AG04449 (cell line): ENCODE results near the gene PXT1.

Experiments used
- CTCF ChIA-PET: fragments of 350-600 bp; formaldehyde crosslinking; extraction: SDS; loops from one replicate; lab custom pipeline; 2021; ENCODE audit warnings: antibody characterized with exemption; lab: Yijun Ruan, JAX
- POLR2A ChIA-PET: fragments of 400-600, 350-600 bp; formaldehyde crosslinking; extraction: SDS; loops from one replicate; lab custom pipeline; 2020; ENCODE audit warnings: antibody characterized with exemption, inconsistent platforms; lab: Yijun Ruan, JAX
- DNase-seq: peaks from one replicate; pipeline ENCODE4 v3.0.0-alpha.2; 2010; ENCODE audit warnings: low read depth, low spot score
- H3K4me3 ChIP-seq: 2 replicates; pipeline ENCODE4 v1.5.1; 2011; ENCODE audit warnings: low read depth, mild to moderate bottlenecking, control low read depth, low read length
- TF ChIP-seq, protein P1 (sequence below): IDR thresholded peaks from one replicate; pipeline ENCODE4 v1.5.1; 2011; ENCODE audit warnings: mild to moderate bottlenecking, moderate library complexity, low read length, control low read depth, inconsistent platforms; ENCODE audit not compliant: insufficient read depth; ENCODE audit errors: missing control alignments

PXT1 gene

DNA sequence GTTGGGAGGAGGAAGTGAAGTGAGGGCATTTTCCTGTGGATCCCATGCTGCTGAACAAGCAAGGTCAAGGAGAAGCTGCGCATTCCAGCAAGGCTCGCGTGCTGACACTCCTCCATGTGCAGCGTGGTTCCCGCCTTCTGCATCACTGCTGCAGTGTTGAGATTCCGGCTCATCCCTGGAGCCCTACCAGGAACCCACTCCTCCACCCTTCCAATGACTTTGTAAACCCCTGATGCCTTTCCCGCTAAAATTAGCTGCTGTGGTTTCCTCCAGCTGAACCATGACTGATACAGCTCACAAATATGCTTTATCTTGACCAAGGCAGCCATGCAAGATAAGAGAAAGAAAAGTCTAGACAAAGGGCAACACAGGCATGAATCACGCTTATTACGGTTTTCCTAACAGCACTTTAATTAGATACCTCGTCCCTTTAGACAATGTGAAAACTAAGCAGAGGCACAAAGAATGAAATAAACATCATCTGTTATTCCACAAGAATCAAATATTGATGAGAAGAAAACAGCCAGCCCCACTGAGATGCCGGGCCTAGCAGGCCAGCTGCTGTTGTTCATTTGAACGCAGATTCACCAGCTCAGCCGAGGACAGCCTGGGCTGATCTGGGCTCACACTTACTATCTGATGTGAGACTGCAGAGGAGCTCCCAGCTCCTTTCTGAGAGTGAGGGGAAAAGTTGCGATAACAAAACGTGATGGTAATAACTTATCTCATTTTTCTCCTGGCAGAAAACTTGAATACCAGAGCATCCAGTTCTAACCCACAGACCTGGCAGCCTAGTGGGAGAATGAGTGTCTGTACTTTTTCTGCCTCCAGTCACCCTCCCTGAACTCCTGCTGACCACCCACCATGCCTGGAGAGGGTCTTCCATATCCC, 91.7 kb downstream of the PXT1 start:
- peak; percentile 74 for DNase-seq
- ChIA-PET CTCF (interaction anchor here (8.2 to 18.5 kb wide), 3 partner anchors 10 to 49 kb away, joined by 102 to 332 read pairs (median 267); partner anchors contain the start of gene BNIP5), POLR2A (interaction anchor here (0.5 to 1.6 kb wide), 4 partner anchors 10 to 25 kb away, joined by 3 to 7 read pairs (median 4); no protein-coding TSS in a partner anchor)
- TF ChIP-seq, protein P1, sequence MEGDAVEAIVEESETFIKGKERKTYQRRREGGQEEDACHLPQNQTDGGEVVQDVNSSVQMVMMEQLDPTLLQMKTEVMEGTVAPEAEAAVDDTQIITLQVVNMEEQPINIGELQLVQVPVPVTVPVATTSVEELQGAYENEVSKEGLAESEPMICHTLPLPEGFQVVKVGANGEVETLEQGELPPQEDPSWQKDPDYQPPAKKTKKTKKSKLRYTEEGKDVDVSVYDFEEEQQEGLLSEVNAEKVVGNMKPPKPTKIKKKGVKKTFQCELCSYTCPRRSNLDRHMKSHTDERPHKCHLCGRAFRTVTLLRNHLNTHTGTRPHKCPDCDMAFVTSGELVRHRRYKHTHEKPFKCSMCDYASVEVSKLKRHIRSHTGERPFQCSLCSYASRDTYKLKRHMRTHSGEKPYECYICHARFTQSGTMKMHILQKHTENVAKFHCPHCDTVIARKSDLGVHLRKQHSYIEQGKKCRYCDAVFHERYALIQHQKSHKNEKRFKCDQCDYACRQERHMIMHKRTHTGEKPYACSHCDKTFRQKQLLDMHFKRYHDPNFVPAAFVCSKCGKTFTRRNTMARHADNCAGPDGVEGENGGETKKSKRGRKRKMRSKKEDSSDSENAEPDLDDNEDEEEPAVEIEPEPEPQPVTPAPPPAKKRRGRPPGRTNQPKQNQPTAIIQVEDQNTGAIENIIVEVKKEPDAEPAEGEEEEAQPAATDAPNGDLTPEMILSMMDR = no peak
- no peak overlapping the region for H3K4me3 ChIP-seq

DNA sequence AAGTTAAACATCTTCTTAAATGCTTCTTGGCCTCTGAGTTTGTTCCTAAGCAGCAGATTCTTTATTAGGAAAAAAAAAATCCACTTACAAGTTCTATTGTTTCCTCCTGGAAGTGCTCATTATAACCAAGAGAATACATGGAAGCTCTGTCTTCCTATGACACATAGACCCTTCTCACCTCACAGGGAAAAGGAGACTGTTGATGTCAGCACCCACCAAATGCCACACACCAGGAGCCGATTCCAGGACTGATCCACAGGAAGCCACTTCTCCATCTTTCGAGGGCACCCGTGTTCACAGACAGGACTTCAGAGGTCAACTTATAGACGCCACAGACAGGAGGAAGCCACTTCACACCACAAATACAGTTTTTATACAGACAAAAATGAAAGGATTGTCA, 92.6 kb downstream of the PXT1 start:
- ChIA-PET POLR2A (interaction anchor here (0.5 to 1.6 kb wide), 3 partner anchors 9 to 21 kb away, joined by 3 to 7 read pairs (median 5); no protein-coding TSS in a partner anchor), CTCF (interaction anchor here (8.2 to 18.5 kb wide), 3 partner anchors 10 to 48 kb away, joined by 102 to 332 read pairs (median 267); partner anchors contain the start of gene BNIP5)
- H3K4me3 ChIP-seq = no peak overlapping the region
- no peak for DNase-seq
- TF ChIP-seq, protein P1 = no peak

DNA sequence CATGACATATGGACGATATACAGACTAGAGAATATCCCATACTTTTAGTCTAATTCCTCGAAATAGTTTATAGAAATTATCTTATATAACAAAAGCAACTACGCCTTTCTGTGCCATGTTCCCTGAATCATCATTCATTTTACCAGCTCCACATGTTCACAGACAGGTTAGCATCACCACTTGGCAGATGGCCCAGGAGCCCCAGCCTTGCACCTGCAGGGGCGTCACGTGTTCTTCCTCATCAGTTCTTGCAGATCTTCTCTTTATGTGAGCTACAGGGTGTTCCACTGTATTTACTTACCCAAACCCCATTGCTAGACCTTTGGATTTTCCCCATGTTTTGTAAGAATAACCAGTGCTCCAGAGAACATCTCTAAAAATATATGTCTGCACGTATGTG, 93.4 kb downstream of the PXT1 start:
- CTCF ChIA-PET = interaction anchor here (1.1 to 18.5 kb wide), 5 partner anchors 10 to 46 kb away, joined by 4 to 267 read pairs (median 11); partner anchors contain the start of gene BNIP5
- TF ChIP-seq, protein P1 = no peak
- POLR2A ChIA-PET = no interaction called here
- no peak overlapping the region for H3K4me3 ChIP-seq
- no peak for DNase-seq

DNA sequence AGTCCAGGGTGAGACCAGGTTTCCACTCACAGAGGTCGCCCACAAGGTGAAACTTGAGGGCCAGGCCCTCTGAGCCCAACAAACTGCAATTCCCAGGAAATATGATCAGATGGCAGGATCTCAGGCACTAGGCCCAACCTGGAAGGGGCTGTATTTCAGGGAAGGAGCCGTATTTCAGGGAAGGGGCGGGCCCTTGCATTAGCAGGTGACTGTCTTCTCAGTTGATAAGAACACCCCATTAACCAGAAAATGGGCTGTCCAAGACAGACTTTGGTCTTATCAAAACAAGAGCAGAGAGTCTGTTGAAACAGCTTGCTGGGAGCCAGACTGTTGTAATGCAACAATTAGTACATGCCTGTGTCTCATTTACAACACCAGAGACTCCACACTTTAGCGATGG, 95.0 kb downstream of the PXT1 start:
- H3K4me3 ChIP-seq = no peak overlapping the region
- ChIA-PET CTCF (interaction anchor here (0.6 to 18.5 kb wide), 5 partner anchors 8 to 47 kb away, joined by 4 to 267 read pairs (median 11); partner anchors contain the start of gene BNIP5), POLR2A (no interaction called here)

DNA sequence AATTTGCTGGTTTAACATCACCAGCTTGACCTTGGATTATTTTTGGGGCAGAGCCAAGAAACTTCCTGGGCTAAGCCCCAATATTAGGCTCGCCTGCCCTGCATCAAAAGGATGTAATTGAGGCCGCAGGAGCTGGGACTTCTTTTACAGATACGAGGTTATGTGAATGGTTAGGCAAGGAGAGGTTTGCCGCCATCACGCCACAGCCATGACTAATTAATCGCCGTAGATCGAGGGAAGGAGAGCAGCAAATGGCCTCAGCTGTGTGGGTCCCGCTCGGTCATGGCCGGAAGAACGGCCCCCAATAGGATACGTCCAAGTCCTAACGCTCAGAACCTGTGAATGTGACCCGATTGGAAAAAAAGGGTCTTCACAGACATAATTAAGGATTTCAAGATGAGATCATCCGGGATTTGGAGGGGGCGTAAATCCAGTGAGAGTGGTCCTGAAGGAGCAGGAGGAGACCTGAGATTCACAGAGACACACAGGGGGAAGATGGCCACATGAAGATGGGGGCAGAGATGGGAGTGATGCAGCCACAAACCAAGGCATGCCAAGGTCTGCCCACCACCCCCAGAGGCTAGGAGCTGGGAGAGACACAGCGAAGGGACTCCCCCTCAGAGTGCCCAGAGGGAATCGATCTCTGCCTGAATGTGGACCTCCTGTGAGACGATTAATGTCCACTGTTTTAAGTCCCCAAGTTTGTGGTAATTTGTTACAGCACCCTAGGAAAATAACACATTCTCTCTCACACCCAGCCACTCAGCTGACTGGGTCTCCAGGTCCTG, 96.0 kb downstream of the PXT1 start:
- ChIA-PET POLR2A (no interaction called here), CTCF (interaction anchor here (1.2 to 18.5 kb wide), 4 partner anchors 7 to 44 kb away, joined by 3 to 267 read pairs (median 54); partner anchors contain the start of gene BNIP5)
- TF ChIP-seq, protein P1 = no peak
- H3K4me3 ChIP-seq = no peak overlapping the region
- DNase-seq = no peak

More for the DNA sequence above, 95.0 kb downstream of the PXT1 start:
- TF ChIP-seq, protein P1 = no peak
- DNase-seq = no peak
